ENCODE results near the gene SH2D4B. TPM values are rescaled to one million over a fixed set of nuclear protein-coding genes. Genes with fewer than 3 reads are reported as not detected.

Gene SH2D4B
- total RNA-seq, 1 experiment from 2014 or later, result 0.10 TPM

GRCh38 chr10:80501913-80502521, 35.7 kb upstream of the SH2D4B start:
- peaks cover 26% of the 10 kb centered on the region for H3K4me1 ChIP-seq (ENCODE audit: control insufficient read depth, insufficient read depth, low read length)
- no peak overlapping the region for H3K4me3 ChIP-seq (ENCODE audit: low read depth in 2 of 2, low read length in 2 of 2)
- in situ Hi-C loops (cut with HindIII; ENCODE audit: low pct_unique_long_range_greater_than_20kb, low sequenced_read_pairs), result no loop called here
- no peaks in the 10 kb centered on the region for H3K36me3 ChIP-seq (ENCODE audit: control insufficient read depth, insufficient read depth, low read length)
- no TSS peak for BruUV-seq (replicated peaks)
- H3K27ac ChIP-seq (ENCODE audit: low read length), result no peak overlapping the region
- ChIA-PET POLR2A (interaction anchor here (0.5 kb wide), 1 partner anchor 53 kb away, joined by 3 read pairs; no protein-coding TSS in a partner anchor), CTCF (interaction anchor here (0.5 to 1.2 kb wide), 2 partner anchors 31 to 245 kb away, joined by 3 read pairs; no protein-coding TSS in a partner anchor)
- no peak for DNase-seq (ENCODE audit: low read depth, low spot score)
- H3K27me3 ChIP-seq (ENCODE audit: control insufficient read depth, insufficient read depth, low read length), result no peaks in the 10 kb centered on the region
- ATAC-seq, result no peak
- TF ChIP-seq, protein P1, sequence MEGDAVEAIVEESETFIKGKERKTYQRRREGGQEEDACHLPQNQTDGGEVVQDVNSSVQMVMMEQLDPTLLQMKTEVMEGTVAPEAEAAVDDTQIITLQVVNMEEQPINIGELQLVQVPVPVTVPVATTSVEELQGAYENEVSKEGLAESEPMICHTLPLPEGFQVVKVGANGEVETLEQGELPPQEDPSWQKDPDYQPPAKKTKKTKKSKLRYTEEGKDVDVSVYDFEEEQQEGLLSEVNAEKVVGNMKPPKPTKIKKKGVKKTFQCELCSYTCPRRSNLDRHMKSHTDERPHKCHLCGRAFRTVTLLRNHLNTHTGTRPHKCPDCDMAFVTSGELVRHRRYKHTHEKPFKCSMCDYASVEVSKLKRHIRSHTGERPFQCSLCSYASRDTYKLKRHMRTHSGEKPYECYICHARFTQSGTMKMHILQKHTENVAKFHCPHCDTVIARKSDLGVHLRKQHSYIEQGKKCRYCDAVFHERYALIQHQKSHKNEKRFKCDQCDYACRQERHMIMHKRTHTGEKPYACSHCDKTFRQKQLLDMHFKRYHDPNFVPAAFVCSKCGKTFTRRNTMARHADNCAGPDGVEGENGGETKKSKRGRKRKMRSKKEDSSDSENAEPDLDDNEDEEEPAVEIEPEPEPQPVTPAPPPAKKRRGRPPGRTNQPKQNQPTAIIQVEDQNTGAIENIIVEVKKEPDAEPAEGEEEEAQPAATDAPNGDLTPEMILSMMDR (IDR thresholded peaks at IDR 0.05), result no peak
- TF ChIP-seq TCF7L2 (IDR thresholded peaks at IDR 0.05; ENCODE audit: low read depth, low read length) (no peak), POLR2AphosphoS5 (IDR thresholded peaks at IDR 0.05; ENCODE audit: low read depth, low read length) (no peak), SIN3A (IDR thresholded peaks at IDR 0.05; ENCODE audit: borderline replicate concordance, insufficient read depth, low read depth, low read length) (no peak)
- TF ChIP-seq, protein P2, sequence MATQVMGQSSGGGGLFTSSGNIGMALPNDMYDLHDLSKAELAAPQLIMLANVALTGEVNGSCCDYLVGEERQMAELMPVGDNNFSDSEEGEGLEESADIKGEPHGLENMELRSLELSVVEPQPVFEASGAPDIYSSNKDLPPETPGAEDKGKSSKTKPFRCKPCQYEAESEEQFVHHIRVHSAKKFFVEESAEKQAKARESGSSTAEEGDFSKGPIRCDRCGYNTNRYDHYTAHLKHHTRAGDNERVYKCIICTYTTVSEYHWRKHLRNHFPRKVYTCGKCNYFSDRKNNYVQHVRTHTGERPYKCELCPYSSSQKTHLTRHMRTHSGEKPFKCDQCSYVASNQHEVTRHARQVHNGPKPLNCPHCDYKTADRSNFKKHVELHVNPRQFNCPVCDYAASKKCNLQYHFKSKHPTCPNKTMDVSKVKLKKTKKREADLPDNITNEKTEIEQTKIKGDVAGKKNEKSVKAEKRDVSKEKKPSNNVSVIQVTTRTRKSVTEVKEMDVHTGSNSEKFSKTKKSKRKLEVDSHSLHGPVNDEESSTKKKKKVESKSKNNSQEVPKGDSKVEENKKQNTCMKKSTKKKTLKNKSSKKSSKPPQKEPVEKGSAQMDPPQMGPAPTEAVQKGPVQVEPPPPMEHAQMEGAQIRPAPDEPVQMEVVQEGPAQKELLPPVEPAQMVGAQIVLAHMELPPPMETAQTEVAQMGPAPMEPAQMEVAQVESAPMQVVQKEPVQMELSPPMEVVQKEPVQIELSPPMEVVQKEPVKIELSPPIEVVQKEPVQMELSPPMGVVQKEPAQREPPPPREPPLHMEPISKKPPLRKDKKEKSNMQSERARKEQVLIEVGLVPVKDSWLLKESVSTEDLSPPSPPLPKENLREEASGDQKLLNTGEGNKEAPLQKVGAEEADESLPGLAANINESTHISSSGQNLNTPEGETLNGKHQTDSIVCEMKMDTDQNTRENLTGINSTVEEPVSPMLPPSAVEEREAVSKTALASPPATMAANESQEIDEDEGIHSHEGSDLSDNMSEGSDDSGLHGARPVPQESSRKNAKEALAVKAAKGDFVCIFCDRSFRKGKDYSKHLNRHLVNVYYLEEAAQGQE (IDR thresholded peaks at IDR 0.05; ENCODE audit: insufficient read depth in 1 of 2, low read depth in 2 of 2, low read length in 1 of 2), result no peak
- no peaks in the 10 kb centered on the region; the same call in 1 of the 2 replicates for H3K9me3 ChIP-seq (ENCODE audit: control insufficient read depth, insufficient read depth, low read depth, low read length)
- intact Hi-C loops (cut with micrococcal nuclease; ENCODE audit: unreplicated experiment), result no loop called here

GRCh38 chr10:80502621-80503583, 34.8 kb upstream of the SH2D4B start:
- Histone ChIP-seq H3K27ac (ENCODE audit: low read length) (no peak overlapping the region), H3K9me3 (ENCODE audit: control insufficient read depth, insufficient read depth, low read depth, low read length) (no peaks in the 10 kb centered on the region), H3K4me1 (ENCODE audit: control insufficient read depth, insufficient read depth, low read length) (peaks cover 21% of the 10 kb centered on the region), H3K4me3 (ENCODE audit: low read depth in 2 of 2, low read length in 2 of 2) (no peak overlapping the region), H3K36me3 (ENCODE audit: control insufficient read depth, insufficient read depth, low read length) (no peaks in the 10 kb centered on the region), H3K27me3 (ENCODE audit: control insufficient read depth, insufficient read depth, low read length) (no peaks in the 10 kb centered on the region)
- no peak for ATAC-seq
- DNase-seq (ENCODE audit: low read depth, low spot score), result no peak
- no TSS peak for BruUV-seq (replicated peaks)
- intact Hi-C loops (cut with micrococcal nuclease; ENCODE audit: unreplicated experiment) (no loop called here), in situ Hi-C loops (cut with HindIII; ENCODE audit: low pct_unique_long_range_greater_than_20kb, low sequenced_read_pairs) (no loop called here)
- ChIA-PET CTCF (interaction anchor here (0.7 to 1.2 kb wide), 3 partner anchors 32 to 227 kb away, joined by 3 to 6 read pairs (median 3); no protein-coding TSS in a partner anchor), POLR2A (interaction anchor here (0.6 kb wide), 1 partner anchor 47 kb away, joined by 4 read pairs; no protein-coding TSS in a partner anchor)
- TF ChIP-seq, protein P2 (IDR thresholded peaks at IDR 0.05; ENCODE audit: insufficient read depth in 1 of 2, low read depth in 2 of 2, low read length in 1 of 2), result no peak
- TF ChIP-seq SIN3A (IDR thresholded peaks at IDR 0.05; ENCODE audit: borderline replicate concordance, insufficient read depth, low read depth, low read length) (no peak), TCF7L2 (IDR thresholded peaks at IDR 0.05; ENCODE audit: low read depth, low read length) (no peak), POLR2AphosphoS5 (IDR thresholded peaks at IDR 0.05; ENCODE audit: low read depth, low read length) (no peak)
- TF ChIP-seq, protein P1 (IDR thresholded peaks at IDR 0.05), result no peak
